Smooth muscle cell (in vitro differentiated cells): Measurements from ENCODE around the gene VIT. TPM values are rescaled to one million over a fixed set of nuclear protein-coding genes. Genes with fewer than 3 reads are reported as not detected.

Experiments
- DNase-seq: peaks from one replicate; lab custom pipeline; 2025; ENCODE audit not compliant: unreplicated experiment; lab: John Stamatoyannopoulos, UW
- H2AFZ ChIP-seq: fragments of 200-600 bp; sonication (generic); 2 replicates; pipeline ENCODE4 v1.6.0; 2016; ENCODE audit warnings: antibody characterized with exemption, low read depth, mild to moderate bottlenecking
- H3F3A ChIP-seq: fragments of 200-600 bp; sonication (generic); 2 replicates; pipeline ENCODE4 v1.6.0; 2017; ENCODE audit warnings: antibody characterized with exemption, low read depth
- H3K27ac ChIP-seq: fragments of 200-600 bp; sonication (generic); 2 replicates; pipeline ENCODE4 v1.5.1; 2016; ENCODE audit warnings: low read depth, mild to moderate bottlenecking
- H3K27me3 ChIP-seq: fragments of 200-600 bp; sonication (generic); 2 replicates; pipeline ENCODE4 v1.6.1; 2016; ENCODE audit warnings: low read depth, mild to moderate bottlenecking
- H3K36me3 ChIP-seq: fragments of 200-600 bp; sonication (generic); 2 replicates; pipeline ENCODE4 v1.5.1; 2016; ENCODE audit warnings: low read depth
- H3K4me1 ChIP-seq: fragments of 200-600 bp; sonication (generic); 2 replicates; pipeline ENCODE4 v1.5.1; 2016; ENCODE audit warnings: low read depth
- H3K4me2 ChIP-seq: fragments of 200-600 bp; sonication (generic); 2 replicates; pipeline ENCODE4 v1.6.0; 2016; ENCODE audit warnings: mild to moderate bottlenecking
- H3K4me3 ChIP-seq: fragments of 200-600 bp; sonication (generic); 2 replicates; pipeline ENCODE4 v1.5.1; 2016; ENCODE audit warnings: mild to moderate bottlenecking
- H3K79me2 ChIP-seq: fragments of 200-600 bp; sonication (generic); 2 replicates; pipeline ENCODE4 v1.6.0; 2016; ENCODE audit warnings: low read depth, mild to moderate bottlenecking
- H3K9ac ChIP-seq: fragments of 200-600 bp; sonication (generic); 2 replicates; pipeline ENCODE4 v1.6.0; 2016; ENCODE audit warnings: low read depth
- H3K9me3 ChIP-seq: fragments of 200-600 bp; sonication (generic); replicated peaks from 2 replicates; pipeline ENCODE4 v1.5.1; 2016; ENCODE audit warnings: low read depth
- H4K20me1 ChIP-seq: fragments of 200-600 bp; sonication (generic); 2 replicates; pipeline ENCODE4 v1.6.0; 2016; ENCODE audit warnings: low read depth
- CTCF ChIP-seq: fragments of 200-600 bp; sonication (generic); IDR thresholded peaks from 2 replicates; pipeline ENCODE4 v1.5.1; 2017; ENCODE audit warnings: borderline replicate concordance, mild to moderate bottlenecking, antibody characterized with exemption; ENCODE audit not compliant: insufficient read depth, poor library complexity, severe bottlenecking
- WGBS: methylation state at CpG from one replicate; pipeline ENCODE4 v1.1.7; 2016; ENCODE audit warnings: low lambda C conversion rate; 5-methylcytosine and 5-hydroxymethylcytosine counted together
- polyA plus RNA-seq: library from polyadenylated mRNA; unstranded; fragments of >200 nt; fragmentation: Nextera tagmentation; extraction: Ambion mirVana; gene quantifications from 2 replicates; pipeline ENCODE4 v1.2.1, GENCODE V29; 2016
- total RNA-seq: library from RNA; depleted of rRNA; stranded (reverse); fragments of >200 nt; gene quantifications from 2 replicates; pipeline ENCODE4 v1.2.3, GENCODE V29; 2014

VIT gene
- total and polyA plus RNA-seq, 2 experiments from 2014 or later = 0.13 TPM; not detected in 1

- H3K79me2 ChIP-seq = no peaks in the 10 kb centered on the region
- no peaks in the 10 kb centered on the region for H3F3A ChIP-seq
- WGBS = 74% methylated on average over 2 of the region's 2 CpGs
- H3K27ac ChIP-seq = no peak overlapping the region
- no peak overlapping the region for H3K4me2 ChIP-seq
- H3K36me3 ChIP-seq = no peaks in the 10 kb centered on the region
- no peak for TF ChIP-seq CTCF
- no peak for DNase-seq
- H3K9ac ChIP-seq = no peak overlapping the region
- no peaks in the 10 kb centered on the region for H3K4me1 ChIP-seq
- H3K27me3 ChIP-seq = no peaks in the 10 kb centered on the region
- no peak overlapping the region for H3K4me3 ChIP-seq
- no peaks in the 10 kb centered on the region for H3K9me3 ChIP-seq
- H4K20me1 ChIP-seq = no peaks in the 10 kb centered on the region
- H2AFZ ChIP-seq = no peak overlapping the region
Observed at GRCh38 chr2:36734304-36734703, 37.8 kb downstream of the VIT start.

- Histone ChIP-seq H3K9ac (no peak overlapping the region), H4K20me1 (no peaks in the 10 kb centered on the region), H3K4me2 (no peak overlapping the region), H3K9me3 (no peaks in the 10 kb centered on the region), H2AFZ (no peak overlapping the region), H3K27me3 (no peaks in the 10 kb centered on the region), H3K4me1 (no peaks in the 10 kb centered on the region), H3F3A (no peaks in the 10 kb centered on the region), H3K27ac (no peak overlapping the region), H3K79me2 (no peaks in the 10 kb centered on the region), H3K4me3 (no peak overlapping the region), H3K36me3 (no peaks in the 10 kb centered on the region)
- 60% methylated on average over 4 of the region's 4 CpGs for WGBS
- DNase-seq = no peak
- TF ChIP-seq CTCF = no peak
Observed at GRCh38 chr2:36737131-36737750, 40.7 kb downstream of the VIT start.

GRCh38 chr2:36740061-36740460, 43.6 kb downstream of the VIT start:
- H3K4me3 ChIP-seq = no peak overlapping the region
- no peak overlapping the region for H2AFZ ChIP-seq
- TF ChIP-seq CTCF = no peak
- no peak for DNase-seq
- H3K4me1 ChIP-seq = no peaks in the 10 kb centered on the region
- H3K9me3 ChIP-seq = no peaks in the 10 kb centered on the region
- no peaks in the 10 kb centered on the region for H3K27me3 ChIP-seq
- H3K27ac ChIP-seq = no peak overlapping the region
- no peak overlapping the region for H3K4me2 ChIP-seq
- 85% methylated on average over 5 of the region's 5 CpGs for WGBS
- H3K9ac ChIP-seq = no peak overlapping the region
- no peaks in the 10 kb centered on the region for H3K36me3 ChIP-seq
- no peaks in the 10 kb centered on the region for H3K79me2 ChIP-seq
- H3F3A ChIP-seq = no peaks in the 10 kb centered on the region
- no peaks in the 10 kb centered on the region for H4K20me1 ChIP-seq

- no peaks in the 10 kb centered on the region for H3K27me3 ChIP-seq
- H4K20me1 ChIP-seq = no peaks in the 10 kb centered on the region
- no peaks in the 10 kb centered on the region for H3K79me2 ChIP-seq
- H3K4me3 ChIP-seq = no peak overlapping the region
- no peak for TF ChIP-seq CTCF
- H3K36me3 ChIP-seq = no peaks in the 10 kb centered on the region
- H3K9ac ChIP-seq = no peak overlapping the region
- no peak overlapping the region for H3K4me2 ChIP-seq
- H2AFZ ChIP-seq = no peak overlapping the region
- H3F3A ChIP-seq = no peaks in the 10 kb centered on the region
- no peak overlapping the region for H3K27ac ChIP-seq
- H3K9me3 ChIP-seq = no peaks in the 10 kb centered on the region
- no peaks in the 10 kb centered on the region for H3K4me1 ChIP-seq
- no peak for DNase-seq
- WGBS = 45% methylated on average over 5 of the region's 5 CpGs
Observed at GRCh38 chr2:36741188-36741837, 44.8 kb downstream of the VIT start.
